Suprapubic skin (tissue), 4 donors: ENCODE results near the gene SH3GLB2.

Source experiments
- CTCF ChIP-seq, 2 donors: fragments of 200-600 bp in 1 of 2; fragments of 450-650 bp in 1 of 2; sonication (generic) in 1 of 2; IDR thresholded peaks; one replicate each; pipeline ENCODE4 v1.5.1; 2016 to 2019; ENCODE audit warnings: antibody characterized with exemption in 2 of 2, mild to moderate bottlenecking in 1 of 2, moderate library complexity in 1 of 2
- POLR2A ChIP-seq, 2 donors: fragments of 450-650 bp; IDR thresholded peaks; one replicate each; pipeline ENCODE4 v1.6.1; 2017; ENCODE audit warnings: antibody characterized with exemption in 2 of 2, mild to moderate bottlenecking in 2 of 2, moderate library complexity in 2 of 2
- POLR2AphosphoS5 ChIP-seq, 3 donors: sonication (generic); formaldehyde crosslinking; IDR thresholded peaks; one replicate each; pipeline ENCODE4 v1.6.1; 2017; ENCODE audit warnings: antibody characterized with exemption in 3 of 3

GRCh38 chr9:129074106-129074505 is 46.0 kb upstream of the SH3GLB2 start:
- no peak for TF ChIP-seq POLR2AphosphoS5 (IDR thresholded peaks at IDR 0.05)
- no peak for TF ChIP-seq POLR2A (IDR thresholded peaks at IDR 0.05)
- TF ChIP-seq CTCF (IDR thresholded peaks at IDR 0.05): no peak
